Panc1 (cell line): ENCODE data around the gene NFATC3. TPM values are rescaled to one million over a fixed set of nuclear protein-coding genes. Genes with fewer than 3 reads are reported as not detected.

Experiments
- ATAC-seq: fragments of 200-7000 bp; cut with Tn5 transposase; 2 replicates; pipeline ENCODE4 v1.9.1; 2020; ENCODE audit warnings: mild to moderate bottlenecking, moderate library complexity
- BruUV-seq: library from RNA; stranded (reverse); fragments of 400-500 nt; replicated peaks from 2 replicates; lab custom pipeline; 2021; lab: Mats Ljungman, UMichigan
- CTCF ChIA-PET: fragments of 300-600 bp; sonication (Branson Sonifier 250); formaldehyde crosslinking; loops from one replicate; lab custom pipeline; 2022; ENCODE audit warnings: antibody characterized with exemption; lab: Charles Lee
- POLR2A ChIA-PET: fragments of 300-600 bp; sonication (Branson Sonifier 250); formaldehyde crosslinking; loops from one replicate; lab custom pipeline; 2022; ENCODE audit warnings: antibody characterized with exemption; lab: Charles Lee
- DNase-seq: peaks from one replicate; pipeline ENCODE4 v3.0.0-alpha.2; 2010; ENCODE audit warnings: low read depth, low spot score
- H3K27ac ChIP-seq: 2 replicates; pipeline ENCODE4 v1.5.1; 2011; ENCODE audit warnings: mild to moderate bottlenecking, low read length, inconsistent platforms
- H3K27me3 ChIP-seq: fragments of 200-500 bp; sonication (Bioruptor generic); 2 replicates; pipeline ENCODE4 v1.6.0; 2014; ENCODE audit warnings: low read length, inconsistent platforms; ENCODE audit not compliant: control insufficient read depth, insufficient read depth
- H3K36me3 ChIP-seq: fragments of 200-500 bp; sonication (Bioruptor generic); 2 replicates; pipeline ENCODE4 v1.5.1; 2014; ENCODE audit warnings: inconsistent platforms, mild to moderate bottlenecking, low read length, moderate library complexity; ENCODE audit not compliant: control insufficient read depth, insufficient read depth
- H3K4me1 ChIP-seq: 2 replicates; pipeline ENCODE4 v1.5.1; 2011; ENCODE audit warnings: inconsistent platforms, mild to moderate bottlenecking, low read length, moderate library complexity; ENCODE audit not compliant: control insufficient read depth, insufficient read depth
- H3K4me3 ChIP-seq, 2 experiments: 2 replicates each; pipeline ENCODE4 v1.5.1; 2011 to 2012; ENCODE audit warnings: low read depth in 2 of 2, low read length in 2 of 2, mild to moderate bottlenecking in 2 of 2, inconsistent platforms in 1 of 2, moderate library complexity in 1 of 2
- H3K9me3 ChIP-seq: fragments of 200-500 bp; sonication (Bioruptor generic); 2 replicates; pipeline ENCODE4 v1.5.1; 2014; ENCODE audit warnings: low read depth, mild to moderate bottlenecking, inconsistent platforms, low read length, moderate library complexity; ENCODE audit not compliant: control insufficient read depth, insufficient read depth
- POLR2AphosphoS5 ChIP-seq: IDR thresholded peaks from 2 replicates; pipeline ENCODE4 v1.6.1; 2012; ENCODE audit warnings: mild to moderate bottlenecking, low read depth, low read length, moderate library complexity
- SIN3A ChIP-seq: IDR thresholded peaks from 2 replicates; pipeline ENCODE4 v1.6.1; 2012; ENCODE audit warnings: low read depth, mild to moderate bottlenecking, low read length, moderate library complexity, borderline replicate concordance; ENCODE audit not compliant: insufficient read depth
- TCF7L2 ChIP-seq: IDR thresholded peaks from 2 replicates; pipeline ENCODE4 v1.6.1; 2011; ENCODE audit warnings: mild to moderate bottlenecking, low read depth, low read length, inconsistent platforms
- in situ Hi-C: cut with HindIII; loops from 2 replicates; pipeline ENCODE4 v1.10.0; 2016; ENCODE audit warnings: low sequenced_read_pairs, low pct_unique_long_range_greater_than_20kb
- intact Hi-C: fragments of 100-400 bp; cut with micrococcal nuclease; formaldehyde crosslinking; loops from one replicate; pipeline ENCODE4 v1.10.0; 2022; ENCODE audit not compliant: unreplicated experiment
- total RNA-seq: library from RNA; stranded (reverse); gene quantifications from one replicate; pipeline ENCODE4 v1.2.1, GENCODE V29; 2021; ENCODE audit not compliant: unreplicated experiment
- TF ChIP-seq, protein P1 (sequence below): fragments of 450-650 bp; IDR thresholded peaks from 2 replicates; pipeline ENCODE4 v1.5.1; 2017; ENCODE audit warnings: mild to moderate bottlenecking
- TF ChIP-seq, protein P2 (sequence below), 2 experiments: IDR thresholded peaks; 2 replicates each; pipeline ENCODE4 v1.6.1; 2011 to 2012; ENCODE audit warnings: low read depth in 2 of 2, control low read depth in 1 of 2, low read length in 1 of 2, mild to moderate bottlenecking in 1 of 2, moderate library complexity in 1 of 2; ENCODE audit not compliant: insufficient read depth in 1 of 2

The NFATC3 gene
- total RNA-seq, 1 experiment from 2014 or later: 24.8 TPM

DNA sequence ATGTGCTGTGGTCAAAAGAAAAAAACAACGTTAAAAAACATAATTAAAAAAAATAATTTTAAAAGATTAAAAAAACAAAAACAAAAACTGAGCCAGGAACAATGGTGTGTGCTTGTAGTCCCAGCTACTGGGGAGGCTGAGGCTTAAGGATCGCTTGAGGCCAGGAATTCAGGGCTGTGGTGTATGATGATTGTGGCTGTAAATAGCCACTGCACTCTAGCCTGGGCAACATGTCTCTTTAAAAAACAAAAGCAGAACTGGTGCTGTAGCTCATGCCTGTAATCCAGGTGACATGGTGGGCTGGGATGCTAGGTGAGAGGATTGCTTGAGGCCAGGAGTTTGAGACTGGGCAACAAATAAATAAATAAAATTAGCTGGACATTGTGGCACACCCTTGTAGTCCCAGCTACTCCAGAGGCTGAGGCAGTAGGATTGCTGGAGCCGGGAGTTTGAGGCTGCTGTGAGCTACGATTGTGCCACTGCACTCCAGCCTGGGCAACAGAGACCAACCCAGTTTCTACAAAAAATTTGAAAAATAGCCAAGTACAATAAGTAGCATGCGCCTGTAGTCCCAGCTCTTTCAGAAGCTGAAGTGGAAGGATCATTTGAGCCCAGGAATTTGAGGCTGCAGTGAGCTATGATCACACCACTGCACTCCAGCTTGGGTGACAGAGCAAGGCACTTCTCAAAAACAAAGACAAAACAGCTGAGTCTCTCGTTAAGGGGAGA is 43.6 kb downstream of the NFATC3 start:
- Histone ChIP-seq H3K36me3 (no peaks in the 10 kb centered on the region), H3K4me3 (no peak overlapping the region), H3K9me3 (no peaks in the 10 kb centered on the region), H3K27ac (no peak overlapping the region), H3K4me1 (no peaks in the 10 kb centered on the region; the same call in 1 of the 2 replicates), H3K27me3 (no peaks in the 10 kb centered on the region)
- in situ Hi-C loops: no loop called here
- intact Hi-C loops: no loop called here
- ATAC-seq: no peak
- no peak for DNase-seq
- ChIA-PET CTCF (no interaction called here), POLR2A (no interaction called here)
- BruUV-seq: no TSS peak
- TF ChIP-seq SIN3A: no peak
- TF ChIP-seq, protein P1, sequence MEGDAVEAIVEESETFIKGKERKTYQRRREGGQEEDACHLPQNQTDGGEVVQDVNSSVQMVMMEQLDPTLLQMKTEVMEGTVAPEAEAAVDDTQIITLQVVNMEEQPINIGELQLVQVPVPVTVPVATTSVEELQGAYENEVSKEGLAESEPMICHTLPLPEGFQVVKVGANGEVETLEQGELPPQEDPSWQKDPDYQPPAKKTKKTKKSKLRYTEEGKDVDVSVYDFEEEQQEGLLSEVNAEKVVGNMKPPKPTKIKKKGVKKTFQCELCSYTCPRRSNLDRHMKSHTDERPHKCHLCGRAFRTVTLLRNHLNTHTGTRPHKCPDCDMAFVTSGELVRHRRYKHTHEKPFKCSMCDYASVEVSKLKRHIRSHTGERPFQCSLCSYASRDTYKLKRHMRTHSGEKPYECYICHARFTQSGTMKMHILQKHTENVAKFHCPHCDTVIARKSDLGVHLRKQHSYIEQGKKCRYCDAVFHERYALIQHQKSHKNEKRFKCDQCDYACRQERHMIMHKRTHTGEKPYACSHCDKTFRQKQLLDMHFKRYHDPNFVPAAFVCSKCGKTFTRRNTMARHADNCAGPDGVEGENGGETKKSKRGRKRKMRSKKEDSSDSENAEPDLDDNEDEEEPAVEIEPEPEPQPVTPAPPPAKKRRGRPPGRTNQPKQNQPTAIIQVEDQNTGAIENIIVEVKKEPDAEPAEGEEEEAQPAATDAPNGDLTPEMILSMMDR: no peak
- TF ChIP-seq TCF7L2: no peak
- TF ChIP-seq POLR2AphosphoS5: no peak
- TF ChIP-seq, protein P2, sequence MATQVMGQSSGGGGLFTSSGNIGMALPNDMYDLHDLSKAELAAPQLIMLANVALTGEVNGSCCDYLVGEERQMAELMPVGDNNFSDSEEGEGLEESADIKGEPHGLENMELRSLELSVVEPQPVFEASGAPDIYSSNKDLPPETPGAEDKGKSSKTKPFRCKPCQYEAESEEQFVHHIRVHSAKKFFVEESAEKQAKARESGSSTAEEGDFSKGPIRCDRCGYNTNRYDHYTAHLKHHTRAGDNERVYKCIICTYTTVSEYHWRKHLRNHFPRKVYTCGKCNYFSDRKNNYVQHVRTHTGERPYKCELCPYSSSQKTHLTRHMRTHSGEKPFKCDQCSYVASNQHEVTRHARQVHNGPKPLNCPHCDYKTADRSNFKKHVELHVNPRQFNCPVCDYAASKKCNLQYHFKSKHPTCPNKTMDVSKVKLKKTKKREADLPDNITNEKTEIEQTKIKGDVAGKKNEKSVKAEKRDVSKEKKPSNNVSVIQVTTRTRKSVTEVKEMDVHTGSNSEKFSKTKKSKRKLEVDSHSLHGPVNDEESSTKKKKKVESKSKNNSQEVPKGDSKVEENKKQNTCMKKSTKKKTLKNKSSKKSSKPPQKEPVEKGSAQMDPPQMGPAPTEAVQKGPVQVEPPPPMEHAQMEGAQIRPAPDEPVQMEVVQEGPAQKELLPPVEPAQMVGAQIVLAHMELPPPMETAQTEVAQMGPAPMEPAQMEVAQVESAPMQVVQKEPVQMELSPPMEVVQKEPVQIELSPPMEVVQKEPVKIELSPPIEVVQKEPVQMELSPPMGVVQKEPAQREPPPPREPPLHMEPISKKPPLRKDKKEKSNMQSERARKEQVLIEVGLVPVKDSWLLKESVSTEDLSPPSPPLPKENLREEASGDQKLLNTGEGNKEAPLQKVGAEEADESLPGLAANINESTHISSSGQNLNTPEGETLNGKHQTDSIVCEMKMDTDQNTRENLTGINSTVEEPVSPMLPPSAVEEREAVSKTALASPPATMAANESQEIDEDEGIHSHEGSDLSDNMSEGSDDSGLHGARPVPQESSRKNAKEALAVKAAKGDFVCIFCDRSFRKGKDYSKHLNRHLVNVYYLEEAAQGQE (IDR thresholded peaks at IDR 0.05; ENCODE audit: insufficient read depth in 1 of 2, low read depth in 2 of 2, low read length in 1 of 2): no peak

DNA sequence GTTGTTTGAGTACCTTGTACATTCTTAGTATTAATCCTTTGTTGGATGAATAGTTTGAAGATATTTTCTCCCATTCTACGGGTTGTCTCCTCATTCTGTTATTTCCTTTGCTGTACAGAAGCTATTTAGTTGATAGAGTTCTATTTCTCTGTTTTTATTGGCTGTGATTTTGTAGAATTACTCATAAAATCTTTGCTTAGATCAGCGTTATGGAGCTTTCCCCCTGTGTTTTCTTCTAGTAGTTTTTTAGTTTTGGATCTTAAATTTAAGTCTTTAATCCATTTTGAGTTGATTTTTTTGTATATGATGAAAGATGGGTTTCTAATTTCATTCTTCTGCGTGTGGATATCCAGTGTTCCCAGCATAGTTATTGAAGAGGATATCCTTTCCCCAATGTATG is 45.4 kb downstream of the NFATC3 start:
- H3K4me1 ChIP-seq: no peaks in the 10 kb centered on the region; the same call in 1 of the 2 replicates
- no peak for DNase-seq
- in situ Hi-C loops: no loop called here
- no peaks in the 10 kb centered on the region for H3K36me3 ChIP-seq
- H3K4me3 ChIP-seq: no peak overlapping the region
- BruUV-seq: no TSS peak
- intact Hi-C loops: no loop called here
- POLR2A ChIA-PET: no interaction called here
- H3K27ac ChIP-seq: no peak overlapping the region
- H3K27me3 ChIP-seq: no peaks in the 10 kb centered on the region
- CTCF ChIA-PET: no interaction called here
- H3K9me3 ChIP-seq: no peaks in the 10 kb centered on the region
- no peak for ATAC-seq
- TF ChIP-seq SIN3A (no peak), TCF7L2 (no peak), POLR2AphosphoS5 (no peak)
- TF ChIP-seq, protein P1: no peak
- TF ChIP-seq, protein P2 (IDR thresholded peaks at IDR 0.05; ENCODE audit: insufficient read depth in 1 of 2, low read depth in 2 of 2, low read length in 1 of 2): no peak
